ENCODE measurements around the gene RER1.

RER1 gene

GRCh38 chr1:2353551-2354438 lies 37.8 kb upstream of the RER1 start:
- DNase-seq (ENCODE audit: low spot score), result no peak

GRCh38 chr1:2354511-2355372 lies 36.9 kb upstream of the RER1 start:
- no peak for DNase-seq (ENCODE audit: low spot score)

- no peak for DNase-seq (ENCODE audit: low spot score)
These were observed 36.0 kb upstream of the RER1 start for GRCh38 chr1:2355373-2356261.

- no peak for DNase-seq (ENCODE audit: low spot score)
These were observed 35.2 kb upstream of the RER1 start for GRCh38 chr1:2356401-2356800.

DNA sequence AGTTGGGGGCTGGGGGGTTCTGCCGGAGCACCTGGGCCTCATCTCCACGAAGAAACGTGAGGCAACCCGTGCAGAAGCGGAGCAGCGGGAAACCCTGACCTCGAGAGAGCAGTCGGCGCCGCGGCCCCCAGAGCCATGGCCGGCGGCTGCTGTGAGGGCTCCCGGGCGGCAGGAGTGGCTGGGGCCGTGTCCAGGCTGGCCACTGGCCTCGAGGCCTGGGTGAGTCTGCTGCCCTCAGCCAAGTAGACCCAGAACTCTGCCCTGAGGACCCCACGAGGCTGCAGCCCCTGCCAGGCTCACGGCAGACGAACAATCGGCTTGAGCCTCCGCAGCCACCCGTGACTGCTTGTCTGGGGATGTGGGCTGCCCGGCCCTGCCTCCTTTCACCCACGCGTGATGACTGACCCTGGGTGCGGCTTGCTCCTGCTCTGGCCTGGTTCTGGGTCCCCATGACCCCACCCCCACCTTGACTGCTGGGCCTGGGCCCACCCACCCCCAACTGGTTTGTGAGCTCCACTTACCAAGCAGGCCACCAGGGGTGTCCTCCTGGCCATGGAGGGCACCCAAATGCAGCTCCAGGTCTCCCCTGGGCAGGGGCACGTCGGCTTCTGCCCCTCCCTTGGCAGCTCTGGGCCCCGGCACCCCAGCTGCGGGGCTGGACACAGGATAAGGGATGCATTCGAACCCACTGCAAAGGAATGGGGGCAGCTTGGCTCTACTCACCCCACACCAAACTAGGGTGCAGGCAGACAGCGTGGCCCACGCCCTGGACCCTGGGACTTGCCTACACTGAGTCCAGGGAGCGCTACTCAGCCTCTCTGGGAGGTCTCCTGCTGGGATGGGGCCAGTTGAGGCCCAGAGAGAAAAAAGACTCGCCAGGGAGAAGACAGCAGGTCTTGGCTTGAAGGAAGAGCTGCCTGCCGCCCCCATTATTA lies 34.5 kb upstream of the RER1 start:
- DNase-seq (ENCODE audit: low spot score), result no peak

DNA sequence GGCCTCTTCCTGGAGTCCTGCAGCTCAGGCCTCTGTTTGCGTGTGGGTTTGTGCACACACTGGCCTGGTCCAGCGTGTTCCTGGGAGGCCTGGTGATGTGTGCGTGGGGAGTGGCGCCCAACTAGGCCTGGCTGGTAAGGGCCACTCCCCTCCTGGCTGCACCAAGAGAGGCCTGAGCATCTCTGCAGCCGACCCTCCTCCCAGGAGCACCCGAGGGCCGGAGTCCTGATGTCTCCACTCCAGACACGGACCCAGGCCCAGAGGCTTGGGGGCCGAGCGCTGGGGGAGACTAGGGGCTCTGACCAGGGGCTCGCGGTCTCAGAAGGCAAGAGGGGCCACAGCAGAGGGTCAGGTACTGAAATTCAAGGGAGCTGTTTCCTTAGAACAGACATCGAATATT lies 33.6 kb upstream of the RER1 start:
- no peak for DNase-seq (ENCODE audit: low spot score)

GRCh38 chr1:2358651-2359640 lies 32.7 kb upstream of the RER1 start:
- DNase-seq (ENCODE audit: low spot score), result no peak

GRCh38 chr1:2360588-2361364 lies 30.9 kb upstream of the RER1 start:
- no peak for DNase-seq (ENCODE audit: low spot score)

- no peak for DNase-seq (ENCODE audit: low spot score)
These were observed 27.7 kb upstream of the RER1 start for GRCh38 chr1:2363847-2364513.

- DNase-seq (ENCODE audit: low spot score), result no peak
These were observed 23.4 kb upstream of the RER1 start for GRCh38 chr1:2368053-2368744.

DNA sequence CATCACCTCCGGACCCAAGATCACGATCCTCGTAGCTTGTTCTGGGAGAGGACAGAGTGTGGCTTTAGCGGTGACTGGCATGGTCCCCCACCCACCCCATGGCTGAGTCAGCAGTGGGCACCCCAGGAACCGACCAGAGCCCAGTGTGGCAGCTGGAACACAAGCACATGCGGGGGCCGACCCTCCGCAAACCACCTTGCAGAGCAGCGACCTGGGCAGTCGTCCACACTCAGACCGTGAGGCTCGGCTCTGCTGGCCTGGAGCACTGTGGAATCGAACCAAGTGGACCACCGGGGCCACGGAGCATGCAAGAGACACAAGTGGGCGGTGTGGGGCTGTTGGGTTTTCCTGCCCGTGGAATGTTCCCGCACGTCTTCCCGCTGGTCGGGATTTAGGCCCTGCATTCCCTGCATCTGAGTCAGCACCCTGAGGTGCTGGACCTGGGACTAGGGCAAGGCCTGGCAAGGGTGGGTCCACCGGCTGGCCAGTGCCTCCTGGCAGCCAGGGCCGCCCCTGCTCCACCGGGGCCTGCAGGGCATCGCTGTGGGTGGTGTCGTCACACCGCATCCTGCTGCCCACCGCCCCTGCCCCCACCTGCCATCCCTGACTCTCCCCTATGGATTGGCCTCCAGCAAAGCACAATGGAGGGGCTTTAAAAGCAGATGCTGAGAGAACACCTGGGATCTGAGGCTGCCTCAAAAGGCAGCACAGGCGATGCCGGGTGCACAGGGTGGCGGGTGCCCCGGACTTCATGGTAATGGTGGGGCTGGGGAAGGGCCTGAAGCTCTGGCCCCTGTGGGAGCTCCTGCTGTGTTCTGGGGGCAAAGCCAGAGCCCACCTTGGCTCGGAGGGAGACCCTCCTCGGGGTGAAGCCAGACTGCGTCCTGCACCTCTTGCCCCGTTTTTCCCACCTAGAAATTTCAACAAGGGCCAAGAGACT lies 18.8 kb upstream of the RER1 start:
- DNase-seq (ENCODE audit: low spot score), result no peak

DNA sequence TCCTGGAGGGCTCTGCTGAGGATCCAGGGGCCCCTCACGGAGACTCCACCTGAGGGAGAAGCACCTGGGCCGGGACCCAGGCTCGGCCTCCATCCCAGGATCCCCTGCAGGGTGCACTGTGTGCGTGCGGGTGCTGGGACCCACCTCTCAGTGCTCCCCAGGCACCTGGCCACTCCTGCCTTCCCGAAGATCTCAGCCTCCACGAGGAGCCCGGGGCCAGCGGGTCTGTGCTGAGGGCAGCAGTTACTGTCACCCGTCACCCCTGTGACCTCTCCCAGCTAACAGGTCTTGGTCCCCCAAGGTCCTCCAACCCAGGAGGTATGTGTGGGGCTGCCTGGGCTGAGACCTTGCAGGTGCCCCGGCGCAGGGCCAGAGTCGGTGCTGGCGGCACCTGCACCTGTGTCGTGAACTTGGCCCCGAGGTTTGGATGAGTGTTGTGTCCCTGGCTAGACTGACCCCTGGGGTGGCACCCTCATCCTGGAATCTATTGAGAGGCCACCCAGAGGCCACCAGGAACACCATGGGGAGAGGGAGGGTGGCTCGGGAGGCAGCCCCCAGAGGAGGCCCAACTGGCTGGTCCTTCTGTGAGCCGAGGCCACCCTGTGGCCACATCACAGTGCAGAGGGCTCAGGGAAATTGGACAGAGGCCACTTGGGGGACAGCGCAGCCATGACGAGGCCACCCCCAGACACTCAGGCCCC lies 17.9 kb upstream of the RER1 start:
- DNase-seq (ENCODE audit: low spot score), result no peak

GRCh38 chr1:2374252-2375155 lies 17.1 kb upstream of the RER1 start:
- no peak for DNase-seq (ENCODE audit: low spot score)

GRCh38 chr1:2375246-2375922 lies 16.3 kb upstream of the RER1 start:
- DNase-seq (ENCODE audit: low spot score), result no peak
